Left renal pelvis (tissue), 4 donors: ENCODE measurements around the gene NEURL2. TPM values are rescaled to one million over a fixed set of nuclear protein-coding genes. Genes with fewer than 3 reads are reported as not detected.
"Not testable (repeated sequence)": the region's sequence is repeated elsewhere in the genome, so short reads cannot be mapped to it uniquely, and the experiment has no call there.

ENCODE experiments used
- DNase-seq, 4 donors: peaks; one replicate each; pipeline ENCODE4 v3.0.0-alpha.2; 2013; ENCODE audit warnings: low read depth in 4 of 4, low spot score in 3 of 4
- polyA plus RNA-seq, 4 donors: library from polyadenylated mRNA; unstranded; fragments of 120-200 nt; gene quantifications; one replicate each; pipeline ENCODE4 v1.2.1, GENCODE V29; 2013; ENCODE audit not compliant: insufficient read length in 4 of 4

The NEURL2 gene, protein sequence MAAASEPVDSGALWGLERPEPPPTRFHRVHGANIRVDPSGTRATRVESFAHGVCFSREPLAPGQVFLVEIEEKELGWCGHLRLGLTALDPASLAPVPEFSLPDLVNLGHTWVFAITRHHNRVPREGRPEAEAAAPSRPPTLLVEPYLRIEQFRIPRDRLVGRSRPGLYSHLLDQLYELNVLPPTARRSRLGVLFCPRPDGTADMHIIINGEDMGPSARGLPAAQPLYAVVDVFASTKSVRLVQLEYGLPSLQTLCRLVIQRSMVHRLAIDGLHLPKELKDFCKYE
- polyA plus RNA-seq: 10 to 100 TPM in 1 of 4 donors, 1 to 10 TPM in 3; 2.0 to 11.0 (median 4.3) TPM

- DNase-seq: peak; percentile 80 to 88 (median 84)
Observed at GRCh38 chr20:45890985-45891983, at the start of gene NEURL2, which contains the start of gene CTSA. Gene NEURL2 (minus strand): TSS chr20:45891208. CDS start chr20:45890991, 217 bp downstream. Gene CTSA (plus strand): TSS chr20:45891335. CDS start chr20:45891569, 234 bp downstream.

DNA sequence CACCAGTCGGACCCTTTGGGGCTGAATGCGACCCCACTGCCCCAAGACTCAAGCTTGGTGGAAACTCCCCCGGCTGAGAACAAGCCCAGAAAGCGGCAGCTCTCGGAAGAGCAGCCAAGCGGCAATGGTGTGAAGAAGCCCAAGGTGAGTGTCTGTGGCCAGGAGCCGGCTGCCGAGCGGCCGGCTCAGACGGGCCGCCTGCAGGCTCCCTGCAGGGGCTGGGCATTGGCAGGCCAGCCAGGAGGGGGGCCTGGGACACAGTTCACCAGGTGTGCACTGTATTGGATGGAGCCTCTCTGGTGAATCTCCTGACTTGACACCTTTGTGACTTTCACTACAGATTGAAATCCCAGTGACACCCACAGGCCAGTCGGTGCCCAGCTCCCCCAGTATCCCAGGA, 49.5 kb upstream of the NEURL2 start:
- no peak for DNase-seq

DNA sequence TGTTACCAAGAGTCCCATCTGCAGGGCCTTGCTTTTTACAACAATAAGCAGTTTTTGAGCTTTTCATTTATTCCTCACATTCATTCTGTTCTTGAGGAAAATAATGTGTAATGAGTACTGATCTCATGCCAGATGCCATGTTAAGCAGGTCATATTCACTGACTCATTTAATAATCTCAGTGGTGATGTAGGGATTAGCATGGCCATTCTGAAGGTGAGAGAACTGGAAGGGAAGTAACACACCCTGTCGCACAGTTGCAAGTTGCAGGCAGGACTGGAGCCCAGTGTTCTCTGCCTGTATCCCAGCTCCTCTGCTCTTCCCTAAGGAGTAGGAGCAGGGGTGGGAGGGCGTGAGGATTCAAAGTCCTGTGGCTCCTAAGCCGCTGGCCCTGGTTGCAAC, 49.0 kb upstream of the NEURL2 start:
- DNase-seq: no peak

GRCh38 chr20:45938727-45939438, 47.9 kb upstream of the NEURL2 start:
- DNase-seq: no peak

GRCh38 chr20:45937765-45938164, 46.8 kb upstream of the NEURL2 start:
- DNase-seq: no peak

DNA sequence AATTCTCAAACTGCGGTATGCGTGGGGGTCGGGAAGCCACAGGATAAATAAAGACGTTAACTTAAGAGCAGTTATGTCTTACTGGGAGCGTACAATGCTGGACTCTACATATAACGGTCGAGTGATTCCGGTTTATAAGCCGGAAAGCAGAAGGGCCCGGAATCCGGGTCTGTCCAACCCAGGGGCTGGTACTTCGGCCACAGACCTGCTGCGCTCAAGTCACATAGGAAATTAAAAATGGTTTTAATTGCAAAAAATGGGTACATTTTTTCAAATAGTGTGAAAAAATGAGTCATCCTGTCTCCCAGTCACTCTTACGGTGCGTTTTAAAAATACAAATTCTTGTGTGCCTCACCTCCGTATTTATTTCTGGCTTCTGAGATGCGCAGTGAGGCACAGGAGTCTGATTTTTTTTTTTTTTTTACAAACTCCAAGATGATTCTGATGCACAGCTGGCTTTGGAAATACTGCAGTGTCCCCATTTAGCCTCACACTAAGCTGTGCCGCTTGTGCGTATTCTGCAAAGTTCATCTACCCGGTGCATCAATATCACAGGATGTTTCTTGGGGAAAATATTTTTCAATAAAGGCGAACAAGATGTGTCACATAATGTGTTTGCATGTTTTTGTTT, 44.5 kb upstream of the NEURL2 start:
- no peak for DNase-seq

- DNase-seq: peak; percentile 98 to 99 (median 98)
Observed at GRCh38 chr20:45934586-45935415, 43.8 kb upstream of the NEURL2 start, which contains the start of gene PCIF1. Gene PCIF1 (plus strand): TSS chr20:45934683. CDS start chr20:45939000, 4,317 bp downstream.

DNA sequence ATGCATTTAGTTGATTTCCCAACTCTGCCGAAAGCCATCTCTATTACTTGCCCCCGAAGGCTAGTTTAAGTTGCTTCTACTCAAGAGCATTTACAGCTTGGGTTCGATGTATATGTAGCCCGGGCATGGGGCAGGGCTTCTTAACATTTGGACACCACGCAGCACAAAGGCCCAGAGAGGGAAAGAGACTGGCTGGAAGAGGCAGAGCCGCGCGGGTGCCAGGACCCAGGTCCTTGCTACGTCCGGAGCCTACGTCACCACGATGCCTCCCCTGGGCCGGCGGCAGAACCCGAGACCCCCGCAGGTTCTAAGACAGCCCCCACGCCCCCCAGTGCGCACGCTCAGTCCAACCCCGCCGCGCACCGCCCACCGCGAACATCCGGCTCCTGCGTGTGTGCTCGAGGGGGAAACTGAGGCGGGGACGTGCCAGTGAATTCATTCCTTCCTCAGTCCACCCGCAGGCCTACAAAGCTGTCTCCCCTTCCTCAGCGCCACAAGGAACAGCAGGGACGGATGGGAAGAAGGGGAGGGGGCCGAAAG, 43.1 kb upstream of the NEURL2 start:
- DNase-seq: peak in 1 of 4 donors; percentile 41

DNA sequence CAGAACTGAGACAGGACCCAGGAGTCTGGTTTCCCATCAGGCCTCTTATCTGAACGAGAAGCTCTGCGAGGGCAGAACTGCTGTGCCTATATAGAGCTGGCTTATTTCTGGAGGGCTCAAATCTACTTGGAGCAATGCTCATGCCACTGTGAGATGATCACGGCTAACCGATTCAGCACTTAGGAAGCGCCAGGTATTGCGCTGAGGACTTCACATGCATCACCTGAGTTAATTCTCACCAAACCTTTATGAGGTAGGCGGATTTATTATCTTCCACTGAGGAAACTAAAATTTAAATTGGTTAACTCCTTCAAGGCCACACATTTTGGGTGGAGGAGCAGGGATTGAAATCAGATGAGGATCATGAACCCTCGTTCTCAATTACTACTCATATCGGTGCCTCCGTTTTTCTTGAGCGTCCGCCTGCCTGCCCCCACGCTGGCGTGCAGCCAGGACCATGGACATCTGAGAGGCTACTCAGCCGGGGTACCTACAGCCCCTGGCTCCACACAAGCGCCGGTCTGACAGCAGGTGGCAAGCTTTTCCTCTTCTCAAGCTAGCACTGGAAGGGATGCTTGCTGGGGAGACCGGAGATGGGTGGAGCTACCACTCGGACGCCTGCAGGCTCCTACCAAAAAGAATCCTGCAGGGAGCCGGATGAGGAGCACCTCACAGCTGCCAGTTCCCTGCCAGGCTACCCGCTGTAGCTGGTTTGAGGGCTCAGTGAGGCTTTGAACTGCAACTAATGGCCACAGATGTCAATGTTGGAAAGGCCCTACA, 42.4 kb upstream of the NEURL2 start:
- DNase-seq: peak in 2 of 4 donors; percentile 45 to 55

- DNase-seq: not testable (repeated sequence)
Observed at GRCh38 chr20:45931680-45932079, 40.7 kb upstream of the NEURL2 start.

GRCh38 chr20:45927071-45927878, 36.3 kb upstream of the NEURL2 start:
- DNase-seq: no peak

DNA sequence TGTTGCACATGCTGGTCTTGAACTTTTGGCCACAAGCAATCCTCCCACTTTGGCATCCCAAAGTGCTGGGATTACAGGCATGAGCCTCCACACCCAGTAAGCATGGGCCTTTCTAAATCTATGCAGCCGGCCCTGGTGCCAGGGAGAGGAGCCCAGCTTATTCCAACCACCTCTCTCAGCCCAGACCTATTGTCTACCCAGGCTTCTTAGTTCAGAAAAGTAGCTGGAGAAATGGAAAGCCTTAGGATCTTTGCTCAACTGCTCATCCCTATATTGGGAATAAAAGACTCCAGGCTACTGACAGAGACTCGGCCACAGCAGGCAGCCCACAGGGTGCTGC, 35.7 kb upstream of the NEURL2 start:
- DNase-seq: no peak

DNA sequence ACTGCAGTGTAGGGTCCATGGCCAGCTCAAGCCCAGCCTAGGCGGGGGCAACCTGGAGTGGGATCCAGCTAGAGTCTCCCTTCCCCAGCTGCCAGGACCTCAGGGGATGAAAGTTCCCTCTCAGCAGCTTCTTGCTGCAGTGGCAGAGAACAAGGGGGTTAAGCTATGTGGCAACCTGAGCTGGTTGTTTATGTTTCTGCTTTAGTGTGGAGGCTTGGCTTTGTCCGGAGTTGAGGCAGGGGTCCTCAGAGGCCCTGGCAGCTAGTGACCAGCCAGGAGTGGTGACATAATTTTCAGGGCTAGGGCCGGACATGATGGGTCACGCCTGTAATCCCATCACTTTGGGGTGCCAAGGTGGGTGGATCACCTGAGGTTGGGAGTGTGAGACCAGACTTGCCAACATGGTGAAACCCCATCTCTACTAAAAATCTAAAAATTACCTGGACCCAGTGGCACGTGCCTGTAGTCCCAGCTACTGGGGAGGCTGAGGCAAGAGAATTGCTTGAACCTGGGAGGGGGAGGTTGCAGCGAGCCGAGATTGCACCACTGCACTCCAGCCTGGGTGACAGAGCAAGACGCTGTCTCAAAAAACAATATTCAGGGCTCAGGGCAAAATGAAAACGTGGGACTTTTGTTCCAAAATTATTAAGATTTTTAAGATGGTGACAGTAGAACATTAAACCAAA, 35.0 kb upstream of the NEURL2 start:
- no peak for DNase-seq

DNA sequence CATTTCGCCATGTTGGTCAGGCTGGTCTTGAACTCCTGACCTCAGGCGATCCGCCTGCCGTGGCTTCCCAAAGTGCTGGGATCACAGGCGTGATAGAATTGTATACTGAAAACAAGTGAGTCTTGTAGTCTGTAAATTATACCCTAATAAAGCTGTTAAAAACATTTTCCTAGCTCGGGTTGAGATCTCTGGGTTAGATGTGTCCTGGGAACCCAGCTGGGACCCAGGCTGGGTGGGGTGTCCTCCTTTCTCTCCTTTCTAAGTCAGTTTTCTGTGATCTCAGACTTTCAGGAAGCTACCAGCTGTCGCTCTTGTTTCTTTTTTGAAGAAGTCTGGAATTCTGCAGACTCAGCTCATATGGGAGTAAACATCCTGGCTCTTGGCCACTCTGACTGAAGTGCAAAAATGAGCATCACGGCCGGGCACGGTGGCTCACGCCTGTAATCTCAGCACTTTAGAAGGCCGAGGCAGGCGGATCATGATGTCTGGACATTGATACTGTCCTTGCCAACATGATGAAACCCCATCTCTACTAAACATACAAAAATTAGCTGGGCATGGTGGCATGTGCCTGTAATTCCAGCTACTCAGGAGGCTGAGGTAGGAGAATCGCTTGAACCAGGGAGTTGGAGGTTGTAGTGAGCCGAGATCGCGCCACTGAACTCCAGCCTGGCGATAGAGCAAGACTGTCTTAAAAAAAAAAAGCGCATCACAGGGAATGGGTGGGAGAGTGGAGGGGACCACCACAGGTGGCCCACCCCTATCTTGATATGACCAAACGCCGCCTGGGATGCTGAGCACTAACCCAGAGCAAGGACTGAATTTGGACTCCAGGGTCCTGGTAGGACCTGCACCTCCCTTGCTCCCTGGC, 33.6 kb upstream of the NEURL2 start:
- peak in 2 of 4 donors; percentile 45 to 59 for DNase-seq

DNA sequence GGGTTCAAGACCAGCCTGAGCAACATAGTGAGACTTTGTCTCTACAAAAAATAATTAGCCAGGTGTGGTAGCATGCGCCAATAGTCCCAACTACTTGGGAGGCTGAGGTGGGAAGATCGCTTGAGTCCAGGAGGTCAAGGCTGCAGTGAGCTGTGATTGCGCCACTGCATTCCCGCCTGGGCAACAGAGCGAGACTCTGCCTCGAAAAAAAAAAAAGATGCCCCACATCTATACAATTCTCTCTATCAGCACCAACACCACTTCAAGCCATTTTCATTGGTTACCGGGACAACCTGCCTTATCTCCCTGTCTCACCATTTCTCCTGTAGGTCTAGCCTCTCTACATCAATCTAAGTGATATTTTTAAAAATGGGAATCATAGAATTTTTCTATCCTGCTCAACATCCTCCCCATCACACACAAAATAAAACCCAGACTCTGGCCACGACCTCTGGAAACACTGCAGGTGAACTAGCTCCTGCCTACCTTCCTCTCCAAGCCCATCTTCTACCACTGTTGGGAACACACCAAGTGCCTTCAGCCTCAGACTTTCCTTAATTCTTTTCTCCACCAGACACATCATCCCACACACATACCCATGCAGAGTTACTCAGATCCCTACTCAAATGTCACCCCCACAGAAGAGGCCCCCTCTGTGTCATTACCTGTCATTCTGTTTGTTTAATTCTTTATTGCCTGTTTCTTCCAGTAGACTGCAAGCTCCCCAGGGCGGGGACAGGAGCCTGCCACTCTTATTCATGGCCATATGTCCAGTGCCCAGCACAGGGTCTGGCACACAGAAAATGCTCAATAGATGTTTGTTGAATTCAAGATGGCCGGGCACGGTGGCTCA, 30.6 kb upstream of the NEURL2 start:
- no peak for DNase-seq
